HEK293T (cell line): ENCODE data around the gene CCNB1.

Experiments used
- FOXM1 ChIP-seq: fragments of 450-650 bp; IDR thresholded peaks from 2 replicates; pipeline ENCODE4 v1.6.1; 2017; ENCODE audit warnings: mild to moderate bottlenecking, borderline replicate concordance
- SP1 ChIP-seq: fragments of 450-650 bp; IDR thresholded peaks from 2 replicates; pipeline ENCODE4 v1.6.1; 2017
- SUZ12 ChIP-seq: fragments of 450-650 bp; IDR thresholded peaks from 2 replicates; pipeline ENCODE4 v1.6.1; 2016; ENCODE audit warnings: mild to moderate bottlenecking

- no peak for TF ChIP-seq SP1
- TF ChIP-seq FOXM1 = no peak
- no peak for TF ChIP-seq SUZ12
These were observed 50.9 kb downstream of the CCNB1 start for GRCh38 chr5:69217548-69218526.
